ENCODE measurements around the gene ADGRA1. TPM values are rescaled to one million over a fixed set of nuclear protein-coding genes. Genes with fewer than 3 reads are reported as not detected.

The ADGRA1 gene
- total and polyA plus RNA-seq, 2 donors (not counting 3 experiments of a cell fraction or from before 2014, with no cell fraction given) = not detected

DNA sequence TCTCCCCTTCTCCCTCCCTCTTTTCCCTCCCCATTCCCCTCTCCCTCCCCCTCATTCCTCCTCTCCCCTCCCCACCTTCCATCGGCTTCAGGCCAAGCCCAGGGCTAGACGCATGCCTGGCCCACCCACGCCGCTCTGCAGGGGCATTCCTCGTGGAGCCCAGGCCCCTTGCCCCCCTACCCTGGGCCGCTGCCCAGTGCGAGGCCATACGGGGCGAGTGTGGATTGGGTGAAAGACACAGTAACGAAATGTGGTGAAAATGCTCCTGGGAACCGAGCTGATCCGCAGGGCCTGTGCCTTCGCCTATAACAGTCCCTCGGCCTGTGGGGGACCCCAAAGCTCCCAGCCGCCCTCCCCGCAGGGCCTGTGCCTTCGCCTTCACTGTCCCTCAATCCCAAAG is 28.3 kb downstream of the ADGRA1 start:
- H3K9me3 ChIP-seq (replicated peaks; ENCODE audit: control insufficient read depth, insufficient read depth, low read length) = peaks cover 3% of the 10 kb centered on the region
- H3K27ac ChIP-seq (ENCODE audit: insufficient read depth, low read depth, low read length) = no peak overlapping the region
- H3K4me3 ChIP-seq (replicated peaks in 1 of 3; ENCODE audit: insufficient read depth in 1 of 3, low read depth in 1 of 3, low read length in 3 of 3) = no peak overlapping the region
- DNase-seq (ENCODE audit: low read depth, low spot score) (no peak), FAIRE-seq (no peak)
- intact Hi-C loops (cut with micrococcal nuclease) = no loop called here
- no peak overlapping the region for H3K4me2 ChIP-seq (ENCODE audit: insufficient read depth, low read length)
- no peaks in the 10 kb centered on the region for H3K9me1 ChIP-seq (replicated peaks; ENCODE audit: control insufficient read depth, extremely low read depth, insufficient read depth, low read length)
- H3K79me2 ChIP-seq (ENCODE audit: control insufficient read depth, insufficient read depth, low read length) = no peaks in the 10 kb centered on the region
- ChIA-PET POLR2A (no interaction called here), CTCF (no interaction called here)
- no peaks in the 10 kb centered on the region for H4K20me1 ChIP-seq (replicated peaks; ENCODE audit: control insufficient read depth, extremely low read depth, insufficient read depth, low read length)
- H2AFZ ChIP-seq (ENCODE audit: low read depth, low read length) = no peak overlapping the region
- peaks cover under 1% of the 10 kb centered on the region for H3K4me1 ChIP-seq (ENCODE audit: control insufficient read depth, extremely low read depth, insufficient read depth, low read length)
- no TSS peak for BruUV-seq (replicated peaks)
- no peaks in the 10 kb centered on the region for H3K27me3 ChIP-seq (ENCODE audit: control insufficient read depth in 2 of 2, insufficient read depth in 2 of 2, low read length in 2 of 2)
- no peaks in the 10 kb centered on the region for H3K36me3 ChIP-seq (ENCODE audit: control insufficient read depth in 2 of 2, extremely low read depth in 1 of 2, insufficient read depth in 2 of 2, low read length in 2 of 2)
- no peak overlapping the region for H3K9ac ChIP-seq (replicated peaks; ENCODE audit: extremely low read depth, insufficient read depth, low read length)
- no peak for TF ChIP-seq EZH2 (IDR thresholded peaks at IDR 0.05; ENCODE audit: borderline replicate concordance, low read depth, low read length, severe bottlenecking)
- dilution Hi-C loops (cut with MboI; ENCODE audit: extremely low pct_ligation_motif_present, low sequenced_read_pairs) = no loop called here

DNA sequence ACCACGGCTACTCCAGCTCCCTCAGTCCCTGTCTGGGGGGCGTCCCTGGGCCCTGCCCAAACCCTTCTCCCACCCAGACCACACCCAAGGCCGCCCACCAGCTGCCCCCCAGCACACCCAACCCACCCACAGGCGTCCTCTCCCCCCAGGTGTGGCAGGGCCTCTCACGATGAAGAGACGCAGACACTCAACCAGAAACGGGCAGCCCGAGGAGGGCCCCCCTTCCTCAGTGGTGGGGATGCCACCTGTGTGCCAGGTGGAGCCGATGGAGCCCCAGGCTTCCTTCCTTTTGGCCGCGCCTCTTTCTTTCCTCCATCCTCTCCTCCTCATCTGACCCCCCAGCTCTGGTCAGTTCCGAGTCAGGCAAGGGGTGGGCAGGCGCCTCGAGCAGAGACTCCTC is 28.7 kb downstream of the ADGRA1 start:
- H3K36me3 ChIP-seq (ENCODE audit: control insufficient read depth in 2 of 2, extremely low read depth in 1 of 2, insufficient read depth in 2 of 2, low read length in 2 of 2) = no peaks in the 10 kb centered on the region
- H2AFZ ChIP-seq (ENCODE audit: low read depth, low read length) = no peak overlapping the region
- H4K20me1 ChIP-seq (replicated peaks; ENCODE audit: control insufficient read depth, extremely low read depth, insufficient read depth, low read length) = no peaks in the 10 kb centered on the region
- POLR2A ChIA-PET = no interaction called here
- no peak overlapping the region for H3K9ac ChIP-seq (replicated peaks; ENCODE audit: extremely low read depth, insufficient read depth, low read length)
- H3K27me3 ChIP-seq (ENCODE audit: control insufficient read depth in 2 of 2, insufficient read depth in 2 of 2, low read length in 2 of 2) = no peaks in the 10 kb centered on the region
- H3K4me2 ChIP-seq (ENCODE audit: insufficient read depth, low read length) = no peak overlapping the region
- no peaks in the 10 kb centered on the region for H3K4me1 ChIP-seq (ENCODE audit: control insufficient read depth, extremely low read depth, insufficient read depth, low read length)
- H3K79me2 ChIP-seq (ENCODE audit: control insufficient read depth, insufficient read depth, low read length) = no peaks in the 10 kb centered on the region
- no peak overlapping the region for H3K4me3 ChIP-seq (replicated peaks in 1 of 3; ENCODE audit: insufficient read depth in 1 of 3, low read depth in 1 of 3, low read length in 3 of 3)
- TF ChIP-seq JUN (IDR thresholded peaks at IDR 0.05; ENCODE audit: borderline replicate concordance, insufficient read depth, insufficient read length, low read depth) (no peak), POLR2A (IDR thresholded peaks at IDR 0.05; ENCODE audit: low read depth, low read length) (no peak), POLR2AphosphoS5 (IDR thresholded peaks at IDR 0.05; ENCODE audit: insufficient read depth, low read depth, low read length) (no peak), MYC (IDR thresholded peaks at IDR 0.05; ENCODE audit: low read depth, low read length) (no peak), GATA2 (IDR thresholded peaks at IDR 0.05; ENCODE audit: insufficient read depth, insufficient read length, low read depth, low read length) (no peak), FOS (IDR thresholded peaks at IDR 0.05; ENCODE audit: borderline replicate concordance, insufficient read depth, low read length) (no peak), EZH2 (IDR thresholded peaks at IDR 0.05; ENCODE audit: borderline replicate concordance, low read depth, low read length, severe bottlenecking) (no peak)
- TF ChIP-seq, protein P1, sequence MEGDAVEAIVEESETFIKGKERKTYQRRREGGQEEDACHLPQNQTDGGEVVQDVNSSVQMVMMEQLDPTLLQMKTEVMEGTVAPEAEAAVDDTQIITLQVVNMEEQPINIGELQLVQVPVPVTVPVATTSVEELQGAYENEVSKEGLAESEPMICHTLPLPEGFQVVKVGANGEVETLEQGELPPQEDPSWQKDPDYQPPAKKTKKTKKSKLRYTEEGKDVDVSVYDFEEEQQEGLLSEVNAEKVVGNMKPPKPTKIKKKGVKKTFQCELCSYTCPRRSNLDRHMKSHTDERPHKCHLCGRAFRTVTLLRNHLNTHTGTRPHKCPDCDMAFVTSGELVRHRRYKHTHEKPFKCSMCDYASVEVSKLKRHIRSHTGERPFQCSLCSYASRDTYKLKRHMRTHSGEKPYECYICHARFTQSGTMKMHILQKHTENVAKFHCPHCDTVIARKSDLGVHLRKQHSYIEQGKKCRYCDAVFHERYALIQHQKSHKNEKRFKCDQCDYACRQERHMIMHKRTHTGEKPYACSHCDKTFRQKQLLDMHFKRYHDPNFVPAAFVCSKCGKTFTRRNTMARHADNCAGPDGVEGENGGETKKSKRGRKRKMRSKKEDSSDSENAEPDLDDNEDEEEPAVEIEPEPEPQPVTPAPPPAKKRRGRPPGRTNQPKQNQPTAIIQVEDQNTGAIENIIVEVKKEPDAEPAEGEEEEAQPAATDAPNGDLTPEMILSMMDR (IDR thresholded peaks at IDR 0.05; ENCODE audit: extremely low read depth in 1 of 2, insufficient read depth in 1 of 2, low read depth in 1 of 2, low read length in 2 of 2) = no peak
- TF ChIP-seq, protein P2, sequence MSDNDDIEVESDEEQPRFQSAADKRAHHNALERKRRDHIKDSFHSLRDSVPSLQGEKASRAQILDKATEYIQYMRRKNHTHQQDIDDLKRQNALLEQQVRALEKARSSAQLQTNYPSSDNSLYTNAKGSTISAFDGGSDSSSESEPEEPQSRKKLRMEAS (IDR thresholded peaks at IDR 0.05; ENCODE audit: insufficient read depth, insufficient read length) = no peak
- FAIRE-seq = no peak
- no peak overlapping the region for H3K27ac ChIP-seq (ENCODE audit: insufficient read depth, low read depth, low read length)
- no TSS peak for BruUV-seq (replicated peaks)
- no peak for DNase-seq (ENCODE audit: low read depth, low spot score)
- no peaks in the 10 kb centered on the region for H3K9me3 ChIP-seq (replicated peaks; ENCODE audit: control insufficient read depth, insufficient read depth, low read length)
- intact Hi-C loops (cut with micrococcal nuclease) = no loop called here
- CTCF ChIA-PET = no interaction called here
- dilution Hi-C loops (cut with MboI; ENCODE audit: extremely low pct_ligation_motif_present, low sequenced_read_pairs) = no loop called here
- no peaks in the 10 kb centered on the region for H3K9me1 ChIP-seq (replicated peaks; ENCODE audit: control insufficient read depth, extremely low read depth, insufficient read depth, low read length)
